AG04449 (cell line): ENCODE data around the gene PNKD.

Experiments
- CTCF ChIA-PET: fragments of 350-600 bp; formaldehyde crosslinking; extraction: SDS; loops from one replicate; lab custom pipeline; 2021; ENCODE audit warnings: antibody characterized with exemption; lab: Yijun Ruan, JAX
- POLR2A ChIA-PET: fragments of 400-600, 350-600 bp; formaldehyde crosslinking; extraction: SDS; loops from one replicate; lab custom pipeline; 2020; ENCODE audit warnings: antibody characterized with exemption, inconsistent platforms; lab: Yijun Ruan, JAX
- DNase-seq: peaks from one replicate; pipeline ENCODE4 v3.0.0-alpha.2; 2010; ENCODE audit warnings: low read depth, low spot score
- H3K4me3 ChIP-seq: 2 replicates; pipeline ENCODE4 v1.5.1; 2011; ENCODE audit warnings: low read depth, mild to moderate bottlenecking, control low read depth, low read length
- CTCF ChIP-seq: IDR thresholded peaks from one replicate; pipeline ENCODE4 v1.5.1; 2011; ENCODE audit warnings: mild to moderate bottlenecking, moderate library complexity, low read length, control low read depth, inconsistent platforms; ENCODE audit not compliant: insufficient read depth; ENCODE audit errors: missing control alignments

Gene PNKD

GRCh38 chr2:218262237-218262600 is 8.1 kb upstream of the PNKD start:
- ChIA-PET CTCF (interaction anchor here (0.7 to 1.9 kb wide), 2 partner anchors 10 to 42 kb away, joined by 3 to 7 read pairs; no protein-coding TSS in a partner anchor), POLR2A (interaction anchor here (1.0 kb wide), 1 partner anchor 8 kb away, joined by 4 read pairs; the partner anchor contains the start of genes AAMP and PNKD)
- no peak overlapping the region for H3K4me3 ChIP-seq
- DNase-seq = no peak
- TF ChIP-seq CTCF = no peak

- TF ChIP-seq CTCF = no peak
- DNase-seq = no peak
- H3K4me3 ChIP-seq = no peak overlapping the region
- POLR2A ChIA-PET = interaction anchor here (0.9 kb wide), 1 partner anchor 33 kb away, joined by 3 read pairs; no protein-coding TSS in a partner anchor
- CTCF ChIA-PET = interaction anchor here (0.7 to 1.9 kb wide), 4 partner anchors 10 to 41 kb away, joined by 3 to 7 read pairs (median 4); no protein-coding TSS in a partner anchor
These were observed 7.4 kb upstream of the PNKD start for GRCh38 chr2:218262631-218263586.

GRCh38 chr2:218263817-218264641 is 6.3 kb upstream of the PNKD start:
- no peak for DNase-seq
- no peak for TF ChIP-seq CTCF
- POLR2A ChIA-PET = interaction anchor here (0.6 to 0.9 kb wide), 2 partner anchors 34 to 586 kb away, joined by 3 read pairs; no protein-coding TSS in a partner anchor
- CTCF ChIA-PET = interaction anchor here (1.0 to 1.2 kb wide), 2 partner anchors 10 to 11 kb away, joined by 3 to 4 read pairs; no protein-coding TSS in a partner anchor
- H3K4me3 ChIP-seq = no peak overlapping the region

GRCh38 chr2:218264773-218265561 is 5.4 kb upstream of the PNKD start:
- CTCF ChIA-PET = interaction anchor here (1.7 kb wide), 1 partner anchor 10 kb away, joined by 4 read pairs; no protein-coding TSS in a partner anchor
- no peak for TF ChIP-seq CTCF
- no peak overlapping the region for H3K4me3 ChIP-seq
- POLR2A ChIA-PET = no interaction called here
- DNase-seq = no peak

- TF ChIP-seq CTCF = no peak
- H3K4me3 ChIP-seq = no peak overlapping the region
- no peak for DNase-seq
- ChIA-PET POLR2A (no interaction called here), CTCF (interaction anchor here (1.7 to 2.7 kb wide), 2 partner anchors 8 to 11 kb away, joined by 4 to 18 read pairs; no protein-coding TSS in a partner anchor)
These were observed 4.7 kb upstream of the PNKD start for GRCh38 chr2:218265626-218266025.
